OCI-LY7 (cell line): ENCODE results near the gene MAP3K15. TPM values are rescaled to one million over a fixed set of nuclear protein-coding genes. Genes with fewer than 3 reads are reported as not detected.
A peak's percentile ranks its signal among the peaks of the same experiment; 100 is the strongest.

ENCODE experiments used
- BruUV-seq: library from RNA; stranded (reverse); fragments of 400-500 nt; replicated peaks from 2 replicates; lab custom pipeline; 2021; lab: Mats Ljungman, UMichigan
- CTCF ChIA-PET: fragments of 300-600 bp; sonication (Branson Sonifier 250); formaldehyde crosslinking; loops from one replicate; lab custom pipeline; 2022; ENCODE audit warnings: antibody characterized with exemption; ENCODE audit not compliant: unreplicated experiment; lab: Charles Lee
- POLR2A ChIA-PET: fragments of 300-600 bp; sonication (Branson Sonifier 250); formaldehyde crosslinking; loops from one replicate; lab custom pipeline; 2022; ENCODE audit warnings: antibody characterized with exemption; lab: Charles Lee
- DNase-seq: peaks from one replicate; pipeline ENCODE4 v3.0.0-alpha.2; 2015; ENCODE audit warnings: low spot score
- H2AFZ ChIP-seq: fragments of 200-600 bp; sonication (generic), shearing (Covaris generic); 2 replicates; pipeline ENCODE4 v1.6.1; 2014; ENCODE audit warnings: mild to moderate bottlenecking, antibody characterized with exemption, low read length, moderate library complexity
- H3K27ac ChIP-seq: fragments of 200-600 bp; sonication (generic); 2 replicates; pipeline ENCODE4 v1.5.1; 2014; ENCODE audit warnings: mixed run types, low read depth, mild to moderate bottlenecking, moderate library complexity, low read length, inconsistent platforms; ENCODE audit not compliant: poor library complexity, severe bottlenecking
- H3K36me3 ChIP-seq: fragments of 200-600 bp; sonication (generic); 2 replicates; pipeline ENCODE4 v1.6.1; 2014; ENCODE audit warnings: mild to moderate bottlenecking, antibody characterized with exemption, low read length, moderate library complexity, mixed read lengths; ENCODE audit not compliant: insufficient read depth
- H3K4me1 ChIP-seq: fragments of 200-600 bp; sonication (generic); 2 replicates; pipeline ENCODE4 v1.5.1; 2014; ENCODE audit warnings: mild to moderate bottlenecking, low read length; ENCODE audit not compliant: insufficient read depth, poor library complexity, severe bottlenecking
- H3K4me2 ChIP-seq: fragments of 200-600 bp; sonication (generic); 2 replicates; pipeline ENCODE4 v1.6.1; 2014; ENCODE audit warnings: mild to moderate bottlenecking, low read length
- H3K4me3 ChIP-seq: fragments of 200-600 bp; sonication (generic); 2 replicates; pipeline ENCODE4 v1.5.1; 2014; ENCODE audit warnings: mild to moderate bottlenecking, low read depth, low read length; ENCODE audit not compliant: poor library complexity, severe bottlenecking
- H3K79me2 ChIP-seq: fragments of 200-600 bp; sonication (generic); 2 replicates; pipeline ENCODE4 v1.6.1; 2016; ENCODE audit warnings: low read depth, mild to moderate bottlenecking, low read length, moderate library complexity, mixed read lengths; ENCODE audit not compliant: insufficient read depth
- H3K9me2 ChIP-seq: fragments of 200-600 bp; sonication (generic); 2 replicates; pipeline ENCODE4 v1.6.1; 2016; ENCODE audit warnings: mild to moderate bottlenecking, low read length, mixed read lengths; ENCODE audit not compliant: insufficient read depth
- H3K9me3 ChIP-seq: fragments of 200-600 bp; sonication (generic); 2 replicates; pipeline ENCODE4 v1.6.1; 2014; ENCODE audit warnings: mild to moderate bottlenecking, mixed run types, low read length, mixed read lengths
- H4K20me1 ChIP-seq: fragments of 200-600 bp; sonication (generic); 2 replicates; pipeline ENCODE4 v1.6.1; 2014; ENCODE audit warnings: mild to moderate bottlenecking, antibody characterized with exemption, low read length, moderate library complexity, mixed read lengths; ENCODE audit not compliant: insufficient read depth
- EZH2phosphoT487 ChIP-seq: fragments of 200-600 bp; sonication (generic); IDR thresholded peaks from 2 replicates; pipeline ENCODE4 v1.6.1; 2018; ENCODE audit warnings: low read depth, borderline replicate concordance, mild to moderate bottlenecking, mixed run types, antibody characterized with exemption, low read length, moderate library complexity, mixed read lengths
- intact Hi-C: fragments of 100-400 bp; cut with micrococcal nuclease; formaldehyde crosslinking; loops from one replicate; pipeline ENCODE4 v1.10.0; 2022; ENCODE audit not compliant: unreplicated experiment
- total RNA-seq, 2 experiments: library from RNA; depleted of rRNA in 1 of 2; stranded (reverse); fragments of >200 nt in 1 of 2; shearing (Covaris generic) in 1 of 2; gene quantifications; 2 replicates each; pipeline ENCODE4 v1.2.3, GENCODE V29; 2014 to 2022
- TF ChIP-seq, protein P1 (sequence below): fragments of 200-600 bp; sonication (generic); conservative IDR thresholded peaks from 2 replicates; pipeline ENCODE4 v1.5.1; 2014; ENCODE audit warnings: mild to moderate bottlenecking, antibody characterized with exemption, low read length, moderate library complexity, mixed read lengths

The MAP3K15 gene
- total RNA-seq, 2 experiments from 2014 or later: not detected

- no peak for DNase-seq
- H3K4me1 ChIP-seq: no peaks in the 10 kb centered on the region
- no peaks in the 10 kb centered on the region for H4K20me1 ChIP-seq
- peaks cover 6% of the 10 kb centered on the region for H3K36me3 ChIP-seq
- H3K9me3 ChIP-seq: no peaks in the 10 kb centered on the region
- intact Hi-C loops: loop anchor here (10.0 kb wide), 1 partner anchor 525 kb away; no protein-coding TSS in a partner anchor
- CTCF ChIA-PET: no interaction called here
- BruUV-seq: no TSS peak
- H2AFZ ChIP-seq: no peak overlapping the region
- H3K27ac ChIP-seq: no peak overlapping the region
- H3K79me2 ChIP-seq: no peaks in the 10 kb centered on the region
- no peak overlapping the region for H3K4me2 ChIP-seq
- no peak overlapping the region for H3K4me3 ChIP-seq
- POLR2A ChIA-PET: no interaction called here
- TF ChIP-seq EZH2phosphoT487: no peak
- TF ChIP-seq, protein P1, sequence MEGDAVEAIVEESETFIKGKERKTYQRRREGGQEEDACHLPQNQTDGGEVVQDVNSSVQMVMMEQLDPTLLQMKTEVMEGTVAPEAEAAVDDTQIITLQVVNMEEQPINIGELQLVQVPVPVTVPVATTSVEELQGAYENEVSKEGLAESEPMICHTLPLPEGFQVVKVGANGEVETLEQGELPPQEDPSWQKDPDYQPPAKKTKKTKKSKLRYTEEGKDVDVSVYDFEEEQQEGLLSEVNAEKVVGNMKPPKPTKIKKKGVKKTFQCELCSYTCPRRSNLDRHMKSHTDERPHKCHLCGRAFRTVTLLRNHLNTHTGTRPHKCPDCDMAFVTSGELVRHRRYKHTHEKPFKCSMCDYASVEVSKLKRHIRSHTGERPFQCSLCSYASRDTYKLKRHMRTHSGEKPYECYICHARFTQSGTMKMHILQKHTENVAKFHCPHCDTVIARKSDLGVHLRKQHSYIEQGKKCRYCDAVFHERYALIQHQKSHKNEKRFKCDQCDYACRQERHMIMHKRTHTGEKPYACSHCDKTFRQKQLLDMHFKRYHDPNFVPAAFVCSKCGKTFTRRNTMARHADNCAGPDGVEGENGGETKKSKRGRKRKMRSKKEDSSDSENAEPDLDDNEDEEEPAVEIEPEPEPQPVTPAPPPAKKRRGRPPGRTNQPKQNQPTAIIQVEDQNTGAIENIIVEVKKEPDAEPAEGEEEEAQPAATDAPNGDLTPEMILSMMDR: no peak
- H3K9me2 ChIP-seq: no peaks in the 10 kb centered on the region
Measured at GRCh38 chrX:19540076-19540475, 24.8 kb upstream of the MAP3K15 start.

GRCh38 chrX:19539665-19540064 lies 24.4 kb upstream of the MAP3K15 start:
- no peaks in the 10 kb centered on the region for H3K4me1 ChIP-seq
- no peak for TF ChIP-seq EZH2phosphoT487

DNA sequence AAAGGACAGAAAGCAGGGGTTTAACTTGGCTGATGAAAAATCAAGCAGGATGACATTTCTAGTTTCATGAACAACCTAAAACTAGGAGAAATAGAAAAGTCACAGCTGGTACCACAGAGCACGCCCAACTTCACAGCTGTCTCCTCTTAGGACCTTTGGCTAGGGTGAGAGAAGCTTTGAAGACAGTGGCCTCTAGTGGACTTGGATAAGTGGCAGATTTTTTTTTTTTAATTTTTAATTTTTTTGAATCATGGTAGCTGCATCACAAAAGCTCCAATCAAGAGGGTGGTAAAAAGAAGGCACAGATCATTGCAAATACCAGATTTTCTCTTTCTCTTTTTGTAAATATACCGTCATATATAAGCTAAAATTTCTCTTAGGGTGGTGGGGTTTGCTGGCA lies 20.2 kb upstream of the MAP3K15 start:
- BruUV-seq: TSS peak; percentile 88
- TF ChIP-seq EZH2phosphoT487: no peak
- TF ChIP-seq, protein P1: peak; percentile 60
- no peaks in the 10 kb centered on the region for H3K79me2 ChIP-seq
- no peaks in the 10 kb centered on the region for H3K9me2 ChIP-seq
- H3K27ac ChIP-seq: no peak overlapping the region
- no peaks in the 10 kb centered on the region for H4K20me1 ChIP-seq
- no peaks in the 10 kb centered on the region for H3K9me3 ChIP-seq
- no peak overlapping the region for H3K4me3 ChIP-seq
- DNase-seq: peak; percentile 26
- H3K4me2 ChIP-seq: no peak overlapping the region
- intact Hi-C loops: loop anchor here (2.0 kb wide), 1 partner anchor 163 kb away; no protein-coding TSS in a partner anchor
- POLR2A ChIA-PET: interaction anchor here (0.8 kb wide), 1 partner anchor 21 kb away, joined by 5 read pairs; no protein-coding TSS in a partner anchor
- no peaks in the 10 kb centered on the region for H3K4me1 ChIP-seq
- CTCF ChIA-PET: interaction anchor here (0.5 kb wide), 1 partner anchor 144 kb away, joined by 3 read pairs; no protein-coding TSS in a partner anchor
- no peaks in the 10 kb centered on the region for H3K36me3 ChIP-seq
- no peak overlapping the region for H2AFZ ChIP-seq

More at GRCh38 chrX:19539665-19540064, 24.4 kb upstream of the MAP3K15 start:
- H4K20me1 ChIP-seq: no peaks in the 10 kb centered on the region
- no peaks in the 10 kb centered on the region for H3K9me3 ChIP-seq
- H3K4me3 ChIP-seq: no peak overlapping the region
- ChIA-PET POLR2A (no interaction called here), CTCF (no interaction called here)
- intact Hi-C loops: loop anchor here (10.0 kb wide), 1 partner anchor 525 kb away; no protein-coding TSS in a partner anchor
- no peak overlapping the region for H3K27ac ChIP-seq
- no peak overlapping the region for H3K4me2 ChIP-seq
- H3K79me2 ChIP-seq: no peaks in the 10 kb centered on the region
- H2AFZ ChIP-seq: no peak overlapping the region
- H3K9me2 ChIP-seq: no peaks in the 10 kb centered on the region
- no TSS peak for BruUV-seq
- peaks cover 4% of the 10 kb centered on the region for H3K36me3 ChIP-seq
- no peak for DNase-seq
